SKM-1 (cell line): ENCODE results near the gene TMEM237.

ENCODE experiments used
- DNase-seq: peaks from one replicate; lab custom pipeline; 2025; ENCODE audit not compliant: unreplicated experiment; lab: John Stamatoyannopoulos, UW

TMEM237 gene

DNA sequence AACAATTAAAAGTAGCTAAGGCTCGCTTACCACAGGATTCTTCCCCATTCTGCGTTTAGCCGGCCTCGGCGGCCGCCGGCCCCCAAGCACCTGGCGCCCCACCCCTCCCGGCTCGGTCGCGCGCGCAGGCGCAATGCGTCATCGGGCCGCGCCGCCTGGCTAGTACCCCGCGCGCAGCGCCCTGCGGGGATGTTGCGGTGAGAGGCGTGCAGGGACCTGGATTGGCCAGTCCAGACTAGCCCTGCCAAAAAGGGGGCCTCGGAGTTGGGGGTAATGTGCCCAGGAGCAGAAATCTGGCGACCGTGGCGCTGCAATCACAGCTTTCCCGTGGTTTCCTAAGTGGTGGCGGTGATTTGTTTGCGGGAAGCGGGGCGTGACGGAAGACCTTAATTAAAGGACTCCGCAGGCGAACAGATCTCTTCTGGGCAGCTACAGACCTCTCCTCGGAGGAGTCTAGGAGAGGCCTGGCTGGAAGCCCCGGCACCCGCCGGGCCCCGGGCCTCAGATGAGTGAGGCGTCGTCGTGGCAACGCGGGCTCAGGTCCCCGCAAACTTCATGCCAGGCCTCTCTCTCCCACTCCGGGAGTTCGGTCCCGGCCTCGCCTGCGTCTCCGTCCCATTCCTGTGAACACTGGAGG is 606 bp downstream of the TMEM237 start:
- DNase-seq: no peak

- DNase-seq: no peak
These were observed 1.2 kb downstream of the TMEM237 start for GRCh38 chr2:201642086-201642578.

- DNase-seq: no peak
These were observed 4.1 kb downstream of the TMEM237 start for GRCh38 chr2:201639205-201639604.

DNA sequence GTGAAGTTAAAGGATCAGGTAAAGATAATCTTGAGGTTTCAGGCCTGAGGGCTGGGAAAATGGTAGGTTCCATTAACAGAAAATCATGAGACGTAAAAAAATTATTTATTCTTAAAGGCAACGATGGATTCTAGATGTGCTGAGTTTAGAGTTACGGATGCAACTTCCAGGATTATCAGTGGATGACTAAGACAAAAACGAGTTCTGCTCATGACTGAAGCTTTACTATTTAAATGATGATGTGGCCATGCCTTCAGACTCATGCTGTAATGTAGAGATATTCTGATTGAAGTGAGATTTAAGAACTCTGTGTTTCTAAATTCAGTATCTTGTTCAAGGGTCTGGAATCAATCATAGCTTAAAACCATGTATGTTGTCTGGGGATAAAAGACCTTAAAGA is 5.0 kb downstream of the TMEM237 start:
- DNase-seq: no peak

GRCh38 chr2:201633661-201634249 is 9.5 kb downstream of the TMEM237 start:
- no peak for DNase-seq

DNA sequence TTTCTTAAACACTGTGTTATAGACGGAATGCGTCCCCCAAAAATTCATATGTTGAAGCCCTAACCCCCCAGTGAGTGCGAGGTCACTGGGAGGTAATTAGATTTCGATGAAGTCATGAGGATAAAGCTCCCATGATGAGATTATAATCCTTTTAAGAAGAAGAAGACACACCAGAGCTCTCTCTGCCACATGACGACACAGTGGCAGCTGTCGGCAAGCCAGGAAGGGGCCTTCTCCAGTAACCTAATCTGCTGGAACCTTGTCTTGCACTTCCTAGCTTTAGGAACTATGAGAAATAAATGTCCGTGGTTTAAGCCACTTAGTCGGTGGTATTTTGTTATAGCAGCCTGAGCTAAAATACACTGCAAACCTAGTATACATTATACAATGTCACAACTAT is 12.3 kb downstream of the TMEM237 start:
- no peak for DNase-seq

- no peak for DNase-seq
These were observed 12.7 kb downstream of the TMEM237 start for GRCh38 chr2:201630577-201630976.

DNA sequence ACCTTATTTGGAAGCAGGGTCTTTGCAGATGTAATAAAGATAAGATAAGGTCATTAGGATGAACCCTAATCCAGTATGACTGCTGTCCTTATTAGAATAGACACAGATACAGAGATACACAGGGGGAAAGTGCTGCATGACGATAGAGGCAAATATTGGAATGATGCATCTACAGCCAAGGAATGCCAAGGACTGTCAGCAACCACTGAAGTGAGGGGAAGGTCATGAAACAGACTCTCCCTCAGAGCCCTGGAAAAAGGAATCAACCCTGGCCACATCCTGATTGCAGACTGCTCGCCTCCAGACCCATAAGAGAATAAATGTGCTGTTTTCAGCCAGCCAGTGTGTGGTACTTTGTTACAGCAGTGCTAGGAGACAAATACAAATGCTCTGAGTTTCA is 14.8 kb downstream of the TMEM237 start:
- DNase-seq: no peak

DNA sequence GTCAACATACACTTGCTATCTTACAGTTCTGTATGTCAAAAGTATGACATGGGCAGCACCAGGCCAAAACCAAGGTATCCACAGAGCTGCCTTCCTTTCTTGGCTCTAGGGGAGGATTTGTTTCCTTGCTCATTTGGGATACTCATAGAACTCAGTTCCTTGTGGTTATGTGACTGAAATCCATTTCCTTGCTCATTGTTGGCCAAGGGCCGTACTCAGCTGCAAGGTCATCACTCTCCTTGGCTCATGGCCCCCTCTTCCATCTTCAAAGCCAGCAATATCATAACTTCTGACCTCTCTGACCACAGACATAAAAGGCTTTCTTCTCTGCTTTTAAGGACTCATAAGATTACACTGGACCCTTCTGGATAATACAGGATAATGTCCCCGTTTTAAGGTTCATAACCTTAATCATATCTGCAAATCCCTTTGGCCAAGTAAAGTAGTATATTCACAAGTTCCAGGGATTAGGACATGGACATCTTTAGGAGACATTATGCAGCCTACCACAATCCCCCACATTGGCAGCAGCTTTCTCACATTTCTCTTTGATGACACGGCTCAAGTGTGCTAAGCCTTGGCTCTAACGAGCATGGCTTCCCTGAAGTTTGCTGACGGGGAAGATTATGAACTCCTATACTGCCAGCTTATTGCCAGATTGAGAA is 20.9 kb downstream of the TMEM237 start:
- no peak for DNase-seq

DNA sequence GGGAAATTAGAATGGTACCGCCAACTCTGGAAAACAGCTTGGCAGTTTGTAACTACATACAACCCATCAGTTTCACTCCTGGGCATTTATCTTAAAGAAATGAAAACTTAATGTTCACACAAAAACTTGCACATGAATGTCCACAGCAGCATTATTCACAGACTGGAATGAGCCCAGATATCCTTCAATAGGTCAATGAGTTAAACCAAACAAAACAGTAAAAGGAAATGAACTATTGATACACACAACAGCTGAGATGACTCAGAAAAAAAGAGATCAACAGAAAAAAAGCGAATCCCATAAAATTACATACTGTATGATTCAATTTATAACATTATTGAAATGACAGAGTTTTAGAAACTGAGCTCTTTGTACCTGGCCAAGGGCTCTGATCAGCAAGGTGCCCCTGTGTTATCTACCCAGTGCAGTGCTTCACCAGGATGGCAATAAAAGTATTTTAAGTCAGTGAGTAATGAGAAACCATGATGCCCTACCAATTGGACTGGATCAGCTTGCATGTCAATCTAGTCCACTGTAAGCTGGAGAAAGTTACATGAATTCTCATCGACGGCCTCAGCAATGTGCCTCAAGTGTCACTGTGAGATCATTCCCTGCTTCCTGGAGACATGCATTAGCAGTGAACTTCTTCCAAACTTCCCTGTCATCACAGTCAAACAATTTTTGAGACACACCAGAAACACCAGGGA is 21.9 kb downstream of the TMEM237 start:
- no peak for DNase-seq

GRCh38 chr2:201618744-201619662 is 24.3 kb downstream of the TMEM237 start:
- DNase-seq: no peak

GRCh38 chr2:201608021-201608420 is 35.3 kb downstream of the TMEM237 start:
- no peak for DNase-seq

GRCh38 chr2:201607568-201607967 is 35.7 kb downstream of the TMEM237 start:
- DNase-seq: no peak

GRCh38 chr2:201600906-201601305 is 42.4 kb downstream of the TMEM237 start:
- DNase-seq: no peak

DNA sequence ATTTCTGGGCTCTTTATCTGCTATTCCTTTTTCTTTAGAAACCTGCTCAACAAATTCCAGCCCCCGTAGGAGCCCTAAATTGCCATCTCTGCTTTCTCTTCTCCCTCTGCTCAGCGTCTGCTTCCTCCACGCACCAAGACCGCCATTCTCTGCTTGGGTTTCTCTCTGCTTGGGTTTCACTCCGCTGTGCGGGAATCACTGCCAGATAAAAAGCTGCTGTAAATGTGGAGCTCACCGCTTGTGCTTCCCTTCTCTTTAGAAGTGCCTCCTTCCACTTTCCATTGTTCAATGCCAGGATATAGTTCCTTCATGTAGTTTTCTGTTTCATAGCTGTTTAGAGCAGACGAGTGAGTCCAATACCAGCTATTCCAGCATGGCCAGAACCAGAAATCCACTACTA is 45.9 kb downstream of the TMEM237 start:
- no peak for DNase-seq

DNA sequence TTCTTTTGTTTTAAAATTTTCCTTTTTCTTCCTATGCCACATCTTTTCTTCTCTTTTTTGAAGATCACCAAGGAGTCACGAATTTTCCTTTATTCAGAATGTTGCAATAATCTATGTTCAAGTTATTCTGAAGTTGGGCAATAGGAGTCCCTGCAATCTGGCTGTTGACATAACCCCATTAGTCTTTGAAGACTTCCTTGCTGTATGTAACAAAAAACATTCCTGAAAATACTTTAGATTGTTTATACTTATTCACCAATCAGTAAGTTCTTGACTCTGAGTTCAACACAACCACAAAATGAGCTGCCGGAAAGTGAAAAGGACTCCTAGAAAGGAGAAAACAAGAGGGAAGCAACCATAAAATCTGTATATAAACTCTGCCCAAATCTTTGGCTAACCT is 62.8 kb downstream of the TMEM237 start:
- peak; percentile 35 for DNase-seq

- no peak for DNase-seq
These were observed 63.8 kb downstream of the TMEM237 start for GRCh38 chr2:201579536-201579935.

DNA sequence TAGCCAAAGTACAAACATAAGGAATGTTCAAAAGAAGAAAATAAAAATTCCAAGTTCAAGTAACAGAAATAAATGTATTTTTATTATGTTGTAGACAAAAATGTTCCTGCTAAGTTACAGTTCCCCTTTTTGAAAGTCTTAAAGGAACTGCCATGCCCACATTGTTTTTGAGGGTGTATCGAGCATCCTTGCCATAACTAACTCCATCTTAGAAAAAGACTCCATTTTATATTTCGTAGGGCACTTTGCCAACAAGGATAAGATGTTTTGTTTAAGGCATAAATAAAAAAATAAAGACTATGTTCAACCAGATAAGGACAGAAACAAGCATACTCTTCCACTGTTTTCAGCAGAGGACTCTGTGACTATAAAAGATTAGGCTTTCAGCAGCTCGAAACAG is 67.3 kb downstream of the TMEM237 start:
- no peak for DNase-seq

DNA sequence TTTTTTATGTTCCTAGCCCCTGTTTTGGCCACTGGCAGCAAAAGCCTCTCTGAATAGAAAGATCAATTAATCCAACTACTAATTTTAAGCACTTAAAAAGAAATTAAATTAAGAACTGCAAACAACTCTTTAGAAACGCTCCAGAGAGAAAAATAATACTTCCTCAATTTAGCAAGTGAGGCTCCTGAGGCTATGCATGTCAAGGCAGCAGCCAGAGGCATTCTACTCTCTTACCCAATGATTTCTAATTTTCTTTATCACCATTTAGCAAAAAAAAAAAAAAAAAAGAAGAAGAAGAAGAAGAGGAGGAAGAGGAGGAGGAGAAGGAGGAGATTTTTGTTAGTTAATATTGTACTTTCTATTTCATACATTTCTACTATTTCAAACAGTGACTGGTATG is 68.5 kb downstream of the TMEM237 start:
- peak; percentile 41 for DNase-seq

DNA sequence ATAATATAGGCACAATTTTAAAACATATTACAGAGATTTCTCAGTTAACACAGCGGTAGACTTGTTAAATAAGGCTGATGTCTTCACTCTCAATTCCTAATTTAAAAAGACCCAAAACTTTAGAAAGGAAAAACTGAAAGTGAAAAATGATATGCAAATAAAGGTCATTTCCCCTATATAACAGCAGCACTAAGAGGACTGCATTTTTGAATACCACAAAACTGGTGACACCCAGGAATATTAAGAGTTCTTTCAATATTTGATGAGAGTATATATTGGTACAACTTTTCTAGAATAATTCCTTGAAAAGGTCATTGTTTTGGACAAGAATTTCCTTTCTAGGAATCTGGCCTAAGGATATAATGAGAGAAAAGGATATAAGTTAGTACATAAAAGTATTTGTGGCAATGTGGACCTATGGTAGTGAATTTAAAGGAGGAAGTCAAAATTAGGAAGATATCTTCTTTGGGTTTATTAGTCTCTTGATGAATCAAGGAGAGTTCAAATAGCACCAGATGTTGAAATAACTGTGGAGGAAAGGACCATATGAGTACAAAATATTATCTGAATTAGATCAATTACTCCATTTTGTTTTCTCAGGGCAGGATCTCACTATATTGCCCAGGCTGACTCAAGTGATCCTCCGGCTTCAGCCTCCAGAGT is 70.3 kb downstream of the TMEM237 start:
- DNase-seq: no peak
